SKM-1 (cell line): ENCODE data around the gene CFHR2.
"Not testable (repeated sequence)": the region's sequence is repeated elsewhere in the genome, so short reads cannot be mapped to it uniquely, and the experiment has no call there.

Experiments
- DNase-seq: peaks from one replicate; lab custom pipeline; 2025; ENCODE audit not compliant: unreplicated experiment; lab: John Stamatoyannopoulos, UW

CFHR2 gene

GRCh38 chr1:196943568-196943967 lies at the start of gene CFHR2:
CFHR2 (plus strand) TSS chr1:196943738; CDS start chr1:196943881, 143 bp downstream.
- not testable (repeated sequence) for DNase-seq

- DNase-seq = no peak
Measured at GRCh38 chr1:196896355-196896754, 47.2 kb upstream of the CFHR2 start.

DNA sequence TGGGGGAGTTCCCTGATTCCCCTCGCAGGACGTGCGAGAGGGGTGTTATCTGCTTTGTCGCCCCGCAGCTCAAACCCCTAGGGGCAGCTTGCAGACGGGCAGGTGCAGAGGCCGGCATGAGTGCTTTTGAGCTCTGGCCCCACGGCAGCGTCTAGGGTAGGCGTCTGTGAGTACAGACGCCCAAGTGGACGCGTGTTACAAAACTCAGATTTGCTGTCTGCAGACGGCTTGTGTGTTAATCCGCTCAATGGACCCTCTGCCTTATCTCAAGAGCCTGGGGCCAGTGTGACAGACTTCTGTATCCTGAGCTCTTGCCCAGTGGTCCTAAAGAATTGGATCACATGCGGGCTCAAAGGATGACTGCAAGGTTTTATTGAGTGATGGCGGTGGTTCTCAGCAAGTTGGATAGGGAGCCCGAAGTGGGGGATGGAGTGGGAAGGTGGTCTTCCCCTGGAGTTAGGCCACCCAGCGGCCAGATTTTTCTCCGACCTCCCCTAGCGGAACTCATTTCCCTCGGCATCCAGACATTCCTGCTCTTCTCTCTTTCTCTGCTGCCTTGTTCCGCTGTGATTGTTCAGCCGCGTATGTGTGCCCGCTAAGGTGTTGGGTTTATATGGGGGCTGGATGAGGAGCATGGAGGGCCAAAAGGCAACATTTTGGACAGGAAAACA lies 46.2 kb upstream of the CFHR2 start:
- DNase-seq = no peak

DNA sequence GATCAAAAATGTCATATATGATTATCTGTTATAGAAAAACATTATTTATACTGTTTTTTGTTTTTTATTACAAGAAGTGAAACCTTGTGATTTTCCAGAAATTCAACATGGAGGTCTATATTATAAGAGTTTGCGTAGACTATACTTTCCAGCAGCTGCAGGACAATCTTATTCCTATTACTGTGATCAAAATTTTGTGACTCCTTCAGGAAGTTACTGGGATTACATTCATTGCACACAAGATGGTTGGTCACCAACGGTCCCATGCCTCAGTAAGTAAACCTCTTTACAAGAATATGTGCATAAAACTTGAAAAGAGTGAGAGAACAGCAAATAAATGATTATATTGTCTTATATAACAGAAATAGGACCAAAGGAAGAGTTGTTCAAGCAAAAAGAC lies 41.2 kb upstream of the CFHR2 start:
- no peak for DNase-seq

DNA sequence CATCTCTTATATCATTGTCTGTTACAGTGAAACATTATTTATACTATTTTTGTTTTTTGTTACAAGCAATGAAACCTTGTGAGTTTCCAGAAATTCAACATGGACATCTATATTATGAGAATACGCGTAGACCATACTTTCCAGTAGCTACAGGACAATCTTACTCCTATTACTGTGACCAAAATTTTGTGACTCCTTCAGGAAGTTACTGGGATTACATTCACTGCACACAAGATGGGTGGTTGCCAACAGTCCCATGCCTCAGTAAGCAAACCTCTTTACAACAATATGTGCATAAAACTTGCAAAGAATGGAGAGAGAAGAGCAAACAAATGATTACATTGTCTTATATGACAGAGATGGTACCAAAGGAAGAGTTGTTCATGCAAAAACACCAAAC lies 33.3 kb upstream of the CFHR2 start:
- DNase-seq = no peak

DNA sequence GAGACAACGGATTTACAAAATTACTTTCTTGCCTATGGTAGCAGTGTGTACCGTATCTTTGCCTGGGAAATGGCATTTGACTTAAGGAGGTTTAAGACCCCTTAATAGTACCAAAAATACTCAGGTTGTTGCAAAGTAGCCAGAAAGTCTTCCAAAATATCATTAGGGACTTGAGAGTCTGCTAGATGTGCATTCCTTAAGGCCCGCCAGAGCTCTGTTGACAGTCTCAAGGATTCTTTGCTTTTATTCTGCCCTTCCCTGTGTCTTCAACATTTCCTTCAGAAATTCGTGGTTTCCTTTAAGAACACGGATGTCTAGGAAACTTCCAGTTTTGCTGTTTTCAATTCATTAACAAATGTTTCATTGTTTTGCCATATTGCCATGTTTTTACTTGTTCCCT lies 31.3 kb upstream of the CFHR2 start:
- not testable (repeated sequence) for DNase-seq

DNA sequence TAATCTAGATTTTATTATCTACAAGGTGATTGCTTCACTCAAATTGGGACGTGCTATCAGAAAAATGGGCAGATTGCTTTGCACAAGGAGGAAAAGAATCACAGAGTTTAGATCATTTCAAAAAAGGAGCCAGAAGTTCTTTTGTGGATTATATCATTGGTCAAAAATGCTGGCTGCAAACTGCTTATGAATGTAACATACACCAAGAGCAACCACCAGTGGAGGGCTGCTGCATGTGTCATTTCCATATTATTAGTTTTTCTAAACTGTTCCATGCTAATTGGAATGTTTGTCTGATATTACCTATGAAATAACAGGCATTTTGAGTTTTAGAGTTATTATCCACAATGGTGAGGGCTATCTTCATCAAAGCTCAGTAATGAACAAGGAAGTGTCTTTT lies 16.7 kb upstream of the CFHR2 start:
- not testable (repeated sequence) for DNase-seq

DNA sequence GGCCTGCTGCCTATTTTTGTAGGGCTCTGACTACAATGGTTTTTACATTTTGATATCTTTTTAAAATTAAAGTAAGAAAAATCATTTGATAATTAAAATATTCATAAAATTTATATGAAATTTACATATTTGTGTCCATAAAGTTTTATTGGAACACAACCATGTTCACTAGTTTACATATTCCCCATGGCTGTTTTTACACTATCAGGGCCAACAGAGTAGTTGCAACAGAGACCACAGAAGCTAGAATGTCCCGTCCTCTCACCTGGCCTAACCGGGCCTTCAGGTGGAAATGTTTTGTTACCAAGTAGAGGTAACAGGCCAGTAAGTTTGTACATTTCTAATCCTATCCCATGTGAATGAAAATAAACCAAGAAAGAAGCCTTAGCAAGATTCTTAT lies 10.7 kb upstream of the CFHR2 start:
- not testable (repeated sequence) for DNase-seq

DNA sequence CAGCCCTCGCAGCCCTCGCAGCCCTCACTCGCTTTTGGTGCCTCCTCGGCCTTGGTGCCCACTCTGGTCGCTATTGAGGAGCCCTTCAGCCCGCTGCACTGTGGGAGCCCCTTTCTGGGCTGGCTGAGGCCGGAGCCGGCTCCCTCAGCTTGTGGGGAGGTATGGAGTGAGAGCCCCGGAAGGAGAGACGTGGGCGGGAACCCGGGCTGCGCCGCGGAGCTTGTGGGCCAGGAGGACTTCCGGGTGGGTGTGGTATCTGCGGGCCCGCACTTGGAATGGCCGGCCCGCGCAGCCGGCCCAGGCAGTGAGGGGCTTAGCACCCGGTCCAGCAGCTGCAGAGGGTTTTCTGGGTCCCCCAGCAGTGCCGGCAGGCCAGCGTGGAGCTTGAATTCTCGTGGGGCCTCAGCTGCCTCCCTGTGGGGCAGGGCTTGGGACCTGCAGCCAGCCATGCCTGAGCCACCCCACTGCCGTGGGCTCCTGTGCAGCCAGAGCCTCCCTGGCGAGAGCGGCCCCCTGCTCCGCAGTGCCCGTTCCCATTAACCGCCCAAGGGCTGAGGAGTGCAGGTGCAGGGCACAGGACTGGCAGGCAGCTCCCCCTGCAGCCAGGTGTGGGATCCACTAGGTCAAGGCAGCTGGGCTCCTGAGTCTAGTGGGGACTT lies 9.9 kb upstream of the CFHR2 start:
- no peak for DNase-seq

DNA sequence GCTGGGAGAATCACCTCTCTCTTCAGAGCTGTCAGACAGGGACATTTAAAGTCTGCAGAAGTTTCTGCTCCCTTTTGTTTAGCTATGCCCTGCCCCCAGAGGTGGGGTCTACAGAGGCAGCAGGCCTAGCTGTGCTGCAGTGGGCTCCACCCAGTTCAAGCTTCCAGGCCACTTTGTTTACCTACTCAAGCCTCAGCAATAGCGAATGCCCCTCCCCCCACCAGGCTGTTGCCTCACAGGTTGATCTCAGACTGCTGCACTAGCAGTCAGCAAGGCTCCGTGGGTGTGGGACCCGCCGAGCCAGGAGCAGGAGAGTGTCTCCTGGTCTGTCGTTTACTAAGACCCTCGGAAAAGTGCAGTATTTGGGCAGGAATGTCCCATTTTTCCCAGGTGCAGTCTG lies 2.1 kb upstream of the CFHR2 start:
- not testable (repeated sequence) for DNase-seq

DNA sequence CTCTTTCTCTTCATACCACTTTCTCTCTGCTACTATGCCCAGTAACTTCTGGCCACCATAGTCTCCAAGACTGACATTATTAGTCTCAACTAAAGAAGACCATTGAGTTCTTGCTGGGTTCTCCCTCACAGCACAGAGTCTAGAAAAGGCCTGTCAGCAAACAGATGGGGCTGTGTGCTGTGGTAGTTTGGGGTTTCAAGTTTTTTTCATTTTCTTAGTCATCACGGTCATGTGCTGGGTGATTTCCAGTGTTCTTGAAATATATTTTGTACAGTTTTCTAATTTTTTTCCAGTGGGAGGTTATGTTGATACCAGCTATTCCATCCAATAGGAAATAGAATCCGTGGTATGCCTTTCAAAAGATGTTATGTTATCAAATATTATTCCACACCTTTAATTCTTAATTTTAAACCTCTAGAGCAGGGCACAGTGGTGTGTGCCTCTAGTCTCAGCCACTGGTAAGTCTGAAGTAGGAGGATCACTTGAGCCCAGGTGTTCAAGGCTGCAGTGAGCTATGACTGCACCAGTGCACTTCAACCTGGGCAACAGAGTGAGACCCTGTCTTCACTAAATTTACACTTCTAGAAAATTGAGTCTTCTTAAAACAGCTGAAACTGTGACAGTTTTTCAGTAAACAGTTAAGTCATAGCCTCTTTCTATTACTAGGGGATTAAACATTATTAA lies 8.3 kb downstream of the CFHR2 start:
- no peak for DNase-seq

DNA sequence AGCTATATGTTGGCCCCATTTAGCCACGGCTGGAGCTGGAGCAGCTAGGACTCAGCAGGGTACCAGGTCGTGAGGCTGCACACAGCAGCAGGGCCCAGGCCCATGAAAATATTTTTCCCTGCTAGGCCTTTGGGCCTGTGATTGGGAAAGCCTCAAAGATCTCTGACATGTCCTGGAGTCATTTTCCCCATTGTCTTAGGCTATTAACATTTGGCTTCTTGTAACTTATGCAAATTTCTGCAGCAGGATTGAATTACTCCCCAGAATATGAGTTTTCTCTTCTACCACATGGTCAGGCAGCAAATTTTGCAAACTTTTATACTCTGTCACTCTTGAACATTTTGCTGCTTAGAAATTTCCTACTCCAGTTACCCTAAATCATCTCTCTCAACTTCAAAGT lies 11.2 kb downstream of the CFHR2 start:
- no peak for DNase-seq

DNA sequence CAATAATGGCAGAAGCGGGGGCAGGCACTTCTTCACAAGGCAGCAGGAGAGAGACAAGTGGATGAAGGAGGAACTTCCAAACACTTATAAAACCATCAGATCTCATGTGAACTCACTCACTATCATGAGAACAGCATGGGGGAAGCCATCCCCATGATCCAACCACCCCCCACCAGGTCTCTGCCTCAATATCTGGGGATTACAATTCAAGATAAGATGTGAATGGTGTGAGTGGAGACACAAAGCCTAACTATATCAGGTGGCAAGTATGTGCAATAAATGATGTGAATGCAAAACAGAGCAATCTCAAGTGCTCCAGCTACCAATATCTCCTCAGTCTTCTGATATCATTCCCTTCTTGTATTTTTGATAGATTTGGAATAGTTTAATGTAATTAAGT lies 12.4 kb downstream of the CFHR2 start:
- no peak for DNase-seq

DNA sequence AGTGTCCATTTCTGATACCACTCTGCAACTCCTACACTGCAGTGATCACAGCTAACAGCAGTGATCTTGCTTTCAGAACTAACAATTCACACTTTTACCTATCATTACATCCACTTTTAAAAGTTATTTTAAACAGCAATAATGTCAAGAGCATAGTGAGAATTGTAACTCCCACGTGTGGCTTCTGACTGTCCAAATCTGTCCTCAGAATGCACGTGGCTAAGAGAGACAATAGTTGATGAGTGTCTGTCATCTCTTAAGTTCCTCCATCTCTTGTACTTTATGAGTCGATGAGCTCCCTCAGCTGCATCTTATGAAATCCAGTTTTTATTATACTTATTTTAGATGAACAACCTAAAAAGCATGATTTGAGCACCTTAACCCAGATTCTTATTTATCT lies 17.3 kb downstream of the CFHR2 start:
- DNase-seq = no peak

- no peak for DNase-seq
Measured at GRCh38 chr1:196970182-196970581, 26.6 kb downstream of the CFHR2 start.

DNA sequence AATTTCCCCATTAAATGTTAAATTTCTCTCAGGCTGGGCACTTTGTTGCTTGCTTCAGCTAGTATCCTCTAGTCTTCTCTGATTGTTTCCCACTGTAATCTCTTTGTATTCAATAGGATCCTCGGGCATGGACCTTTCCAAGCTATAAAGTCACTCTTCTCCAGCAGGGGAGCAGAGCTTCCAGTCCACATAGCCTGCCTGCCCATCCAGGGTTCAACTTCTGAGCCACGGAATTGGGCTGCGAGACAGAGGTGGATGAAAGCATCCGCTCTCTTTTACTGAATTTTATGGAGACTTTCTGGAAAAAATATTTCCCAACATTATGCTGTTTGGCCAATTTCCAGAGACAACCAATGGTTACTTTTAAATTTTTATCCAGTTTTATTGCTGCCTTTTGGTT lies 32.7 kb downstream of the CFHR2 start:
- DNase-seq = no peak

GRCh38 chr1:196977278-196977677 lies 33.7 kb downstream of the CFHR2 start, which contains the start of gene CFHR5:
CFHR5 (plus strand) TSS chr1:196977556; CDS start chr1:196977665, 109 bp downstream.
- DNase-seq = no peak

- no peak for DNase-seq
Measured at GRCh38 chr1:196980859-196981258, 37.3 kb downstream of the CFHR2 start.

DNA sequence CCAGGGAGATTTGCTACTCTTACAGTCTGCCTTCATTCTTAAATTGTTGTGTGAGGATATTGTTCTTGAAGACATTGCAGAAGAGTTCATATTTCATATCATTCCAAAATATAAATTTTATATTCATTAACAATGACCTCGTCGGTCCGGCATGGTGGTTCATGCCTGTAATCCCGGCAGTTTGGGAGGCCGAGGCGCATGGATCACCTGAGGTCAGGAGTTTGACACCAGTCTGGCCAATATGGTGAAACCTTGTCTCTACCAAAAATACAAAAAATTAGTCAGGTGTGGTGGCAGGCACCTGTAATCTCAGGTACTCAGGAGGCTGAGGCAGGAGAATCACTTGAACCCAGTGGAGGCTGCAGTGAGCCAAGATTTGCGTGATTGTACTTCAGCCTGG lies 38.7 kb downstream of the CFHR2 start:
- DNase-seq = not testable (repeated sequence)

DNA sequence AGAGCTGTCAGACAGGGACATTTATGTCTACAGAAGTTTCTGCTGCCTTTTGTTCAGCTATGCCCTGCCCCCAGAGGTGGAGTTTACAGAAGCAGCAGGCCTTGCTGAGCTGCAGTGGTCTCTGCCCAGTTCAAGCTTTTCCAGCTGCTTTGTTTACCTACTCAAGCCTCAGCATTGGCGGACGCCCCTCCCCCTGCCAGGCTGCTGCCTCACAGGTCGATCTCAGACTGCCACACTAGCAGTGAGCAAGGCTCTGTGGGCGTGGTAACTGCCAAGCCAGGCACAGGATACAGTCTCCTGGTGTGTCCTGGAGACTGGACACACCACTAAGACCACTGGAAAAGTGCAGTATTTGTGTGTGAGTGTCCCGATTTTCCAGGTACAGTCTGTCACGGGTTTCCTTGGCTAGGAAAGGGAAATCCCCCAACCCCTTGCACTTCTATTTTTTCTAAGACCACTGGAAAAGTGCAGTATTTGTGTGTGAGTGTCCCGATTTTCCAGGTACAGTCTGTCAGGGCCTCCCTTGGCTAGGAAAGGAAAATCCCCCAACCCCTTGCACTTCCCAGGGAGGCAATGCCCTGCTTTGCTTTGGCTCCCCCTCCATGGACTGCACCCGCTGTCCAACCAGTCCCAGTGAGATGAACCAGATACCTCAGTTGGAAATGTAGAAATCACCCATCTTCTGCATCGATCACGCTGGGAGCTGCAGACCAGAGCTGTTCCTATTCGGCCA lies 48.5 kb downstream of the CFHR2 start:
- not testable (repeated sequence) for DNase-seq

DNA sequence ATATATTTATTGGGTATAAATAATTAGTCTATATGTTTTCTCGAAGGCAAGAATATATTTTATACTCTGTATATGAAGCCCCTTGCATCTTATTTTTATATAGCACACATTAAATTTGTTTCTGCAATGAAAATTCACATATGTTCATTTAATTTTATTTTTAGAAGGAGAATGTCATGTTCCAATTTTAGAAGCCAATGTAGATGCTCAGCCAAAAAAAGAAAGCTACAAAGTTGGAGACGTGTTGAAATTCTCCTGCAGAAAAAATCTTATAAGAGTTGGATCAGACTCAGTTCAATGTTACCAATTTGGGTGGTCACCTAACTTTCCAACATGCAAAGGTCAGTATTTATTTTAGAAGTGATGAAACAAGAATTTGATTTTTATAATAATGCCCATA lies 50.4 kb downstream of the CFHR2 start:
- no peak for DNase-seq
